Measurements from ENCODE around the gene GRIN2B.

Gene GRIN2B

GRCh38 chr12:13981296-13981962, at the start of gene GRIN2B:
Gene GRIN2B, minus strand, starts transcription at chr12:13981602. Its CDS starts 115,394 bp downstream, at chr12:13866208.
- peak; percentile 67 for DNase-seq (ENCODE audit: low spot score)

- no peak for DNase-seq (ENCODE audit: low spot score)
Observed at GRCh38 chr12:14026537-14026936, 45.1 kb upstream of the GRIN2B start.

- no peak for DNase-seq (ENCODE audit: low spot score)
Observed at GRCh38 chr12:14024591-14024990, 43.2 kb upstream of the GRIN2B start.

GRCh38 chr12:14018080-14018479, 36.7 kb upstream of the GRIN2B start:
- no peak for DNase-seq (ENCODE audit: low spot score)

GRCh38 chr12:14010989-14011388, 29.6 kb upstream of the GRIN2B start:
- DNase-seq (ENCODE audit: low spot score), result no peak

GRCh38 chr12:14007639-14008038, 26.2 kb upstream of the GRIN2B start:
- DNase-seq (ENCODE audit: low spot score), result no peak

GRCh38 chr12:13992585-13992984, 11.2 kb upstream of the GRIN2B start:
- DNase-seq (ENCODE audit: low spot score), result no peak

- DNase-seq (ENCODE audit: low spot score), result no peak
Observed at GRCh38 chr12:13992106-13992505, 10.7 kb upstream of the GRIN2B start.

GRCh38 chr12:13986031-13986430, 4.6 kb upstream of the GRIN2B start:
- no peak for DNase-seq (ENCODE audit: low spot score)

- DNase-seq (ENCODE audit: low spot score), result peak; percentile 93
Observed at GRCh38 chr12:13981990-13982389, 588 bp upstream of the GRIN2B start.

- peak; percentile 76 for DNase-seq (ENCODE audit: low spot score)
Observed at GRCh38 chr12:13980538-13981295, 685 bp downstream of the GRIN2B start.

- no peak for DNase-seq (ENCODE audit: low spot score)
Observed at GRCh38 chr12:13979772-13980378, 1.5 kb downstream of the GRIN2B start.

- DNase-seq (ENCODE audit: low spot score), result no peak
Observed at GRCh38 chr12:13978876-13979275, 2.5 kb downstream of the GRIN2B start.

GRCh38 chr12:13976880-13977279, 4.5 kb downstream of the GRIN2B start:
- no peak for DNase-seq (ENCODE audit: low spot score)

GRCh38 chr12:13976028-13976584, 5.3 kb downstream of the GRIN2B start:
- no peak for DNase-seq (ENCODE audit: low spot score)

GRCh38 chr12:13973996-13974395, 7.4 kb downstream of the GRIN2B start:
- DNase-seq (ENCODE audit: low spot score), result no peak

GRCh38 chr12:13970803-13971202, 10.6 kb downstream of the GRIN2B start:
- DNase-seq (ENCODE audit: low spot score), result no peak

GRCh38 chr12:13968281-13968680, 13.1 kb downstream of the GRIN2B start:
- no peak for DNase-seq (ENCODE audit: low spot score)

- DNase-seq (ENCODE audit: low spot score), result no peak
Observed at GRCh38 chr12:13964666-13965065, 16.7 kb downstream of the GRIN2B start.

GRCh38 chr12:13962699-13963098, 18.7 kb downstream of the GRIN2B start:
- no peak for DNase-seq (ENCODE audit: low spot score)

GRCh38 chr12:13961971-13962370, 19.4 kb downstream of the GRIN2B start:
- DNase-seq (ENCODE audit: low spot score), result no peak

- DNase-seq (ENCODE audit: low spot score), result no peak
Observed at GRCh38 chr12:13959131-13959723, 22.2 kb downstream of the GRIN2B start.
